Kidney (tissue), 2 donors: Measurements from ENCODE around the gene SCIMP. TPM values are rescaled to one million over a fixed set of nuclear protein-coding genes. Genes with fewer than 3 reads are reported as not detected.

Experiments used
- polyA plus RNA-seq: library from polyadenylated mRNA; stranded (reverse); fragments of 350-450 nt; fragmentation: Illumina TruSeq; extraction: RNeasy Lipid Tissue Mini Kit (QIAGEN cat#74804); gene quantifications from one replicate; pipeline ENCODE4 v1.2.3, GENCODE V29; 2014; ENCODE audit warnings: low read depth, low replicate concordance; ENCODE audit not compliant: insufficient read depth
- total RNA-seq: library from RNA; stranded (reverse); fragmentation: NEBNext Ultra II Directional; extraction: Animal tissue kit (Norgen Biotek cat#: 25700); gene quantifications from one replicate; pipeline ENCODE4 v1.2.1, GENCODE V29; 2021
- donor health status: DM: yes; HTN: yes; CAD: no.

The SCIMP gene
- total and polyA plus RNA-seq, 2 donors from 2014 or later = 0.37 to 7.6 TPM

Other genes starting within 250 kb of the SCIMP start
- gene CAMTA2, start 247.2 kb downstream of the SCIMP start, total RNA-seq = 47.1 TPM
- 40.1 TPM for gene CAMTA2, start 247.2 kb downstream of the SCIMP start, polyA plus RNA-seq
- 1.5 TPM for gene INCA1, start 237.3 kb downstream of the SCIMP start, total RNA-seq
- 1.6 TPM for gene INCA1, start 237.3 kb downstream of the SCIMP start, polyA plus RNA-seq
- gene KIF1C, start 236.9 kb downstream of the SCIMP start, total RNA-seq = 168 TPM
- 69.6 TPM for gene KIF1C, start 236.9 kb downstream of the SCIMP start, polyA plus RNA-seq
- gene SLC52A1, start 199.4 kb downstream of the SCIMP start, total RNA-seq = 0.19 TPM
- 0.90 TPM for gene SLC52A1, start 199.4 kb downstream of the SCIMP start, polyA plus RNA-seq
- gene ZFP3, start 156.4 kb downstream of the SCIMP start, total RNA-seq = 10.0 TPM
- 3.4 TPM for gene ZFP3, start 156.4 kb downstream of the SCIMP start, polyA plus RNA-seq
- 8.0 TPM for gene ZNF232, start 123.0 kb downstream of the SCIMP start, total RNA-seq
- gene ZNF232, start 123.0 kb downstream of the SCIMP start, polyA plus RNA-seq = 6.9 TPM
- gene USP6, start 118.8 kb downstream of the SCIMP start, total RNA-seq = 0.19 TPM
- gene USP6, start 118.8 kb downstream of the SCIMP start, polyA plus RNA-seq = 0.06 TPM
- gene ZNF594, start 43.0 kb downstream of the SCIMP start, total RNA-seq = 12.3 TPM
- gene ZNF594, start 43.0 kb downstream of the SCIMP start, polyA plus RNA-seq = 1.9 TPM
- gene RABEP1, start 47.4 kb upstream of the SCIMP start, total RNA-seq = 47.6 TPM
- 21.1 TPM for gene RABEP1, start 47.4 kb upstream of the SCIMP start, polyA plus RNA-seq
- 57.9 TPM for gene NUP88, start 184.8 kb upstream of the SCIMP start, total RNA-seq
- 55.1 TPM for gene NUP88, start 184.8 kb upstream of the SCIMP start, polyA plus RNA-seq
- 36.1 TPM for gene RPAIN, start 185.3 kb upstream of the SCIMP start, total RNA-seq
- gene RPAIN, start 185.3 kb upstream of the SCIMP start, polyA plus RNA-seq = 34.0 TPM
- gene C1QBP, start 204.3 kb upstream of the SCIMP start, total RNA-seq = 91.5 TPM
- 181 TPM for gene C1QBP, start 204.3 kb upstream of the SCIMP start, polyA plus RNA-seq
- gene DHX33, start 234.1 kb upstream of the SCIMP start, total RNA-seq = 13.2 TPM
- gene DHX33, start 234.1 kb upstream of the SCIMP start, polyA plus RNA-seq = 3.1 TPM